ENCODE results near the gene PKDREJ. TPM values are rescaled to one million over a fixed set of nuclear protein-coding genes. Genes with fewer than 3 reads are reported as not detected.

Gene PKDREJ
- total RNA-seq, 4 donors from 2014 or later = 0.27 TPM; not detected in 3

DNA sequence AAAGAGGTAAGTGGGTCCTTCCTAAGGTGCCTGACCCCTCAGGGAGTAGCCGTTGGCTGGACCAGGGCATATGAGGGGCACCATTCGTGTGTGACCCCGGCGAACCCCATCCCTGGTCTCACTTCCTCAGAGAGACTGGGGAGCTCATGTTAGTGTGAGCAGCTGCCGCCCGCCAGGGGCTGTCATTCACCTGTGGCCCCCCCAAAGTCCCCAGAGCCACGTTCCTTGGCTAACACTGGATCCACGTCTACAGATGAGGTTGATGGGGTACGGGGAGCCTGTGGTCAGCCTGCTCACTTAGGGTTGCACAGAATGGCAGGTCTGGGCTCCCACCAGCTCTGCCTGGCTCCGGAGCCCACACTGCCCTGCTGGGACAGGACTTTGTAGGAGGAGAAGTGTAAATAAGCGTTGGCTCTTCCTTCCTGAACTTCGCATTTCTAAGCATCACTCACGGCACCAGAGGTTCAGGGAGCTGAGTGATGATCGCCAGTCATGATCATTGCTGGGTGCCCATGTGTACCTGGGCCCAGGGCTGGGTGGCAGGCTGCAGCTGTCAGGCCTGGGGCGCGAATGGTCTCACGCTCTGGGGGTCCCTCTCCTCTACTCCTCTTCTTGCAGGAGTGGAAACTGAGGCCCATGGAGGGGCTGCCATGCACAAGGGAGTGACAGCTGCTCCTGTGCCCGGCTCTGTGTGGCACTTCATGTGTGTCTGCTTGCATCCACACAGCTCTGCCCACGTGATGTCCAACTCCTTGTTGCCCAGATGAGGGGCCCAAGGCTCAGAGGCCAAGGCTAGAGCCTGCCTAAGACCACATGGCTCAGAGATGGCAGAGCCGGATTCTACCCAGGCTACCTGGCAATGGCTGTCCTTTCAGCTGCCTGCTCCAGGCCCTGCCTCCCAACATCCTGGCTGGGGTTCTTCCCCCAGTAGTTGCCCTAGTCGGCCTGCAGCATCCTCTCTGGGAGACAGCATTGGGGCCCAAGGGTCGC lies 15.8 kb upstream of the PKDREJ start:
- in situ Hi-C loops (cut with MboI; ENCODE audit: low pct_ligation_motif_present in 1 of 4, low pct_unique_long_range_greater_than_20kb in 1 of 4, low sequenced_read_pairs in 3 of 4) (no loop called here), intact Hi-C loops (cut with DNase I; ENCODE audit: low total_unique reads) (no loop called here)
- peaks cover 0 to 68% (median 29%) of the 10 kb centered on the region in 4 donors for H3K36me3 ChIP-seq
- no peaks in the 10 kb centered on the region for H3K9me3 ChIP-seq
- DNase-seq = no peak
- no peak overlapping the region for H3K27ac ChIP-seq
- TF ChIP-seq POLR2A (IDR thresholded peaks at IDR 0.05) = no peak
- TF ChIP-seq, protein P1, sequence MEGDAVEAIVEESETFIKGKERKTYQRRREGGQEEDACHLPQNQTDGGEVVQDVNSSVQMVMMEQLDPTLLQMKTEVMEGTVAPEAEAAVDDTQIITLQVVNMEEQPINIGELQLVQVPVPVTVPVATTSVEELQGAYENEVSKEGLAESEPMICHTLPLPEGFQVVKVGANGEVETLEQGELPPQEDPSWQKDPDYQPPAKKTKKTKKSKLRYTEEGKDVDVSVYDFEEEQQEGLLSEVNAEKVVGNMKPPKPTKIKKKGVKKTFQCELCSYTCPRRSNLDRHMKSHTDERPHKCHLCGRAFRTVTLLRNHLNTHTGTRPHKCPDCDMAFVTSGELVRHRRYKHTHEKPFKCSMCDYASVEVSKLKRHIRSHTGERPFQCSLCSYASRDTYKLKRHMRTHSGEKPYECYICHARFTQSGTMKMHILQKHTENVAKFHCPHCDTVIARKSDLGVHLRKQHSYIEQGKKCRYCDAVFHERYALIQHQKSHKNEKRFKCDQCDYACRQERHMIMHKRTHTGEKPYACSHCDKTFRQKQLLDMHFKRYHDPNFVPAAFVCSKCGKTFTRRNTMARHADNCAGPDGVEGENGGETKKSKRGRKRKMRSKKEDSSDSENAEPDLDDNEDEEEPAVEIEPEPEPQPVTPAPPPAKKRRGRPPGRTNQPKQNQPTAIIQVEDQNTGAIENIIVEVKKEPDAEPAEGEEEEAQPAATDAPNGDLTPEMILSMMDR (IDR thresholded peaks at IDR 0.05) = no peak
- no peak for TF ChIP-seq EP300 (IDR thresholded peaks at IDR 0.05; ENCODE audit: low read depth)
- TF ChIP-seq POLR2AphosphoS5 (IDR thresholded peaks at IDR 0.05) = no peak
- H3K27me3 ChIP-seq = no peaks in the 10 kb centered on the region
- WGBS, 2 donors (ENCODE audit: low coverage in 1 of 2) = 94% methylated on average over 22 of the region's 22 CpGs; no CpG with 5 or more reads in 1 of the 2 donors
- no peak overlapping the region for H3K4me3 ChIP-seq
- no peaks in the 10 kb centered on the region for H3K4me1 ChIP-seq

DNA sequence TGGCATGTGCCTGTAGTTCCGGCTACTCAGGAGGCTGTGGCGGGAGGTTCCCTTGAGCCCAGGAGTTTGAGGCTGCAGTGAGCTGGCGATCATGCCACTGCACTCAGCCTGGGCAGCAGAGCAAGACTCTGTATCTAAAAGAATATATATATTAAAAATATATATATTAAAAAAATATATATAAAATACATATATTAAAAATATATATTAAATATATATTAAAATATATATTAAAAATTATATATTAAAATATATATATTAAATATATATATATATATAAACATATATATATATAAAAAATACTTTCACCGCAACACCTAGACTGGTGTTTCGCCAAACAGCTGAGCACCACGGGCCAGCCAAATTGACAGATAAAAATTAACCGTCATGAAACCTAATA lies 13.4 kb upstream of the PKDREJ start:
- Histone ChIP-seq H3K4me3 (no peak overlapping the region), H3K27ac (no peak overlapping the region), H3K36me3 (peaks cover 0 to 81% (median 25%) of the 10 kb centered on the region in 4 donors), H3K4me1 (no peaks in the 10 kb centered on the region), H3K27me3 (no peaks in the 10 kb centered on the region), H3K9me3 (no peaks in the 10 kb centered on the region)
- TF ChIP-seq POLR2A (IDR thresholded peaks at IDR 0.05) = no peak
- TF ChIP-seq EP300 (IDR thresholded peaks at IDR 0.05; ENCODE audit: low read depth) = no peak
- TF ChIP-seq, protein P1 (IDR thresholded peaks at IDR 0.05) = no peak
- TF ChIP-seq POLR2AphosphoS5 (IDR thresholded peaks at IDR 0.05) = no peak
- 89 to 95% methylated on average over 7 of the region's 7 CpGs for WGBS, 2 donors (ENCODE audit: low coverage in 1 of 2)
- intact Hi-C loops (cut with DNase I; ENCODE audit: low total_unique reads) = no loop called here
- DNase-seq = no peak
- in situ Hi-C loops (cut with MboI; ENCODE audit: low pct_ligation_motif_present in 1 of 4, low pct_unique_long_range_greater_than_20kb in 1 of 4, low sequenced_read_pairs in 3 of 4) = no loop called here

DNA sequence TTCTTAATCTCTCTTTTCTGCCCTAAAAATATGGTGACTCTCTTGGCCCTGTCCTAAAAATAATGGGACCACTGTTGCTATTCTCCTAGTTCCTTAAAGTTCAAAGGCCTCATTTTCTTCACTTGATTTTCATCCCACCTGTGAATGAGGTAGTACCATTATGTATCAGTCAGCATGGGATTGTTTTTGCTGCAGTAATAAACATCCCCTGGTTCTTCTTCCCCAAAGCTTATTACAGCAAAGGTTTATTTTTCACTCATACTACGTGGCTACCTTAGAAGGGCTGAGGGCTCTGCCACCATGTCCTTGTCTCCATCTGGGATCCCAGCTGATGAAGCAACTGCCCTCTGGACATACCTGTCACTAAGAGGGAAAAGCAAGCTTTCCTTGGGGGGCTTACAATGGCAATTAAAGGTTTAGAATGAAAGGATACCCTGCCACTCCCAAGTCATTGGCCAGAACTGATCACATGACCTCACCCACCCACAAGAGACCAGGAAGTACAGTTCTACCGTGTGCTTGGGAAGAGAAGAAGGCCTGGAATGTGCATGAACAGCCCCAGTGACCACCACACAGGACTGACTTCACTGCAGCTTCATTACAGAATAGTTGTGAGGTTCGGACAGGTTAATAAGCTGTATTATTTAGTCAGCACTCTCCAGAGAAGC lies 12.4 kb upstream of the PKDREJ start:
- no peaks in the 10 kb centered on the region for H3K4me1 ChIP-seq
- no peak overlapping the region for H3K27ac ChIP-seq
- in situ Hi-C loops (cut with MboI; ENCODE audit: low pct_ligation_motif_present in 1 of 4, low pct_unique_long_range_greater_than_20kb in 1 of 4, low sequenced_read_pairs in 3 of 4) (no loop called here), intact Hi-C loops (cut with DNase I; ENCODE audit: low total_unique reads) (no loop called here)
- H3K27me3 ChIP-seq = no peaks in the 10 kb centered on the region
- no peak for DNase-seq
- H3K36me3 ChIP-seq = peaks cover 0 to 81% (median 23%) of the 10 kb centered on the region in 4 donors
- 58 to 72% methylated on average over 2 to 3 of the region's 3 CpGs for WGBS, 2 donors (ENCODE audit: low coverage in 1 of 2)
- TF ChIP-seq, protein P1 (IDR thresholded peaks at IDR 0.05) = no peak
- TF ChIP-seq POLR2AphosphoS5 (IDR thresholded peaks at IDR 0.05) (no peak), EP300 (IDR thresholded peaks at IDR 0.05; ENCODE audit: low read depth) (no peak), POLR2A (IDR thresholded peaks at IDR 0.05) (no peak)
- no peaks in the 10 kb centered on the region for H3K9me3 ChIP-seq
- no peak overlapping the region for H3K4me3 ChIP-seq

DNA sequence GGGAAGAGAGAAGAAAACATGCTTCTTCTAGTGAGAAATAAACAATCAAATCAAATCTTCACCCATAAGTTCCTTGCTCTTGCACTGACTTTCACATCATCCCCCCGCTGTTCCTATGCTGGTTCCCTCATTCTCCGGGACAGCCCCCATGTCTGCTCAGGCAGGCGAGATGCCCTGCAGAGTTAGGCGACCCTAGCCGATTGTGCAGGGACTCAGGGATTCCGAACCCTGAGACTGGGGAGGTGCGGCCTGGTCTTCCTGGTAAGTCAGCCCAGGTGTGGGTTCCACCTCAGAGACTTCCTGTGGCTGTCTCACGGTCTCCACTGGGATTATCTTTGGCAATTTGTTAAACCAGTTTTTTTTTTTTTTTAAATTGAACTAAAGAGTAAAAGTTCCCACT lies 11.2 kb upstream of the PKDREJ start:
- Histone ChIP-seq H3K27me3 (no peaks in the 10 kb centered on the region), H3K36me3 (peaks cover 0 to 69% (median 21%) of the 10 kb centered on the region in 4 donors), H3K4me1 (peaks cover 0 to 9% (median 4%) of the 10 kb centered on the region in 4 donors), H3K27ac (no peak overlapping the region), H3K4me3 (no peak overlapping the region), H3K9me3 (no peaks in the 10 kb centered on the region)
- intact Hi-C loops (cut with DNase I; ENCODE audit: low total_unique reads) (no loop called here), in situ Hi-C loops (cut with MboI; ENCODE audit: low pct_ligation_motif_present in 1 of 4, low pct_unique_long_range_greater_than_20kb in 1 of 4, low sequenced_read_pairs in 3 of 4) (no loop called here)
- no peak for TF ChIP-seq POLR2AphosphoS5 (IDR thresholded peaks at IDR 0.05)
- no peak for TF ChIP-seq EP300 (IDR thresholded peaks at IDR 0.05; ENCODE audit: low read depth)
- no peak for TF ChIP-seq POLR2A (IDR thresholded peaks at IDR 0.05)
- TF ChIP-seq, protein P1 (IDR thresholded peaks at IDR 0.05) = no peak
- WGBS, 2 donors (ENCODE audit: low coverage in 1 of 2) = 94 to 97% methylated on average over 3 to 8 of the region's 8 CpGs
- DNase-seq = no peak
